ENCODE data around the gene COL24A1.

COL24A1 gene

GRCh38 chr1:86156566-86157455, at the start of gene COL24A1:
Gene COL24A1 (minus strand): TSS chr1:86156772. CDS start chr1:86156396, 376 bp downstream.
- DNase-seq (ENCODE audit: low read depth in 2 of 2): no peak

DNA sequence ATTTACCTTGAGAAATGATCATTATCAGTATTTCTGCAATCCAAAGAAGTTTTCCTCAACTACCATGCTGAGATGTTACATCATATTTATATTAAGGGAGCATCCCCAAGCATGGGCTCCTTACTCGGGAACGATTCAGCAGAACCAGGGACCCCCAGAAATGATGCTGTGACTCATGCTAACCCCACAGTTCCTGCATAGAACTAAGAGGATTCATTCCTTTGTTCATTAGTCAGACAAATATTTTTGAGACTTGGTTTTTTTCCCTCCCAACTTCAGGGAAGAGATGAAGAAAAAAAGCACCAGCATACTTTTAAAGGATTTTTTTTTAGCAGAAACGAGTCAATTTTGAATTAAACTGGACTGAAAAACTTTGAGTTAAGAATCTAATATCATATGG, 49.2 kb upstream of the COL24A1 start:
- no peak for DNase-seq (ENCODE audit: low read depth in 2 of 2)

- DNase-seq (ENCODE audit: low read depth in 2 of 2): no peak
These were observed 46.2 kb upstream of the COL24A1 start for GRCh38 chr1:86202552-86203340.

DNA sequence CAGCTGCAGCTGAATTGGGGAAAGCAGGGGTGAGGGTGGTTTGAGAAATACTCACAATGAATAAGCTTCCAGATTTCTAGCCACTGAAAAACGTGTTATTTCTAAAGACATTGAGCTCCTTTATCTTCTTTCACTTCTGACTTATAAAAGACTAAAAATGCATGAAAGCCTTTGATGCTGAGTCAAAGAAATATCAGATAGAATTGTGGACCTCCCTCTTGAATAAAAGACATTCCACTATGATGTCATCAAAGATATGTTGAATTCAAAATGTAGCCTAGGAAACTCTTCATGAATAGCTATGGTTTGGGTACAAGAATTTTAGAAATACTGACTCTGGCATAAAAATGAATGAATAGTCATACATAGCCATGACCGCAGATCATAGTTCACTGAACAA, 44.7 kb upstream of the COL24A1 start:
- DNase-seq (ENCODE audit: low read depth in 2 of 2): no peak

- no peak for DNase-seq (ENCODE audit: low read depth in 2 of 2)
These were observed 44.3 kb upstream of the COL24A1 start for GRCh38 chr1:86200901-86201300.

- DNase-seq (ENCODE audit: low read depth in 2 of 2): no peak
These were observed 40.8 kb upstream of the COL24A1 start for GRCh38 chr1:86197206-86197855.

GRCh38 chr1:86195281-86195680, 38.7 kb upstream of the COL24A1 start:
- DNase-seq (ENCODE audit: low read depth in 2 of 2): no peak

DNA sequence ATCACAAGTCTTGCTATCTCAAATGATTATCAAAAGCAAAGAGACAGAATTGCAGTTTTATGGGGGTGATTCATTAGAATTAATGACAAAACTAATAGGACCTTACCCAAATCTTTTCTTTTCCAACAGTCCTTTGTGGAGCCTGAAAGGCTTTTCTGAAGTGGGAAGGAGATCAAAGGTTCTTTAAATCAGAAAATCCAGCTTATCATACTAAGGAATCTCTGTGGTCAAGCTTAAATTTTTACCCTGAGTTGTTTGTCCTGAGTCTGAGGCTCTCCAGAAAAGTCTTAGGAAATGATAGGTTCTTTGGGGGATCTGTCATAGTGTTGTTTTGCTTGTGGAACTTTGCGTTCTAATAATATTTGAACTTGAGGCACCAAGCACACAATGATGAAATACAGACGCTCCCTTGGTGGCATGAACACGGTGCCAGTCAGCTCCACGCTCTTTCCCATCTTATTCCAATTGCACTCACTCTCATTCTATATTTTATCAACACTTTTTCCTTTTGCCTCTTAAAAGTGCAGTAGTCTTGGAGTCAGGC, 38.0 kb upstream of the COL24A1 start:
- no peak for DNase-seq (ENCODE audit: low read depth in 2 of 2)

DNA sequence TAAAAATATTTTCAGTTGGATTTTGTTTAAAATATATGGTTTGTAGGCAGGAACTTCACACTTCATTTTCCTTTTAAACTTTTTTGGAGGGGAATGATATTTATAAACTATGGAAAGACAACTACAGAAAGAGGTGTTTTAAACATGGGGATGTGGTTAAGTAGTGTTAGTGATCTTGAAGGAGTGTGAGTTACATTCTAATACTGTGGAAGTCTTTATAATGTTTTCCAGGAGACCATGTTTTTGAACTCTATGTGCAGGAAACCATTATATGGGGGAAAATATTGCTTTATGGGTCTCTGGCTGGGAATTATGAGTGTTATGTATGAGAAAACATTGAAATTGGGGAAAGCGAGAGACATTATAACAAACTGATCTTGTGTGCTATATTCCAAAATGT, 35.8 kb upstream of the COL24A1 start:
- no peak for DNase-seq (ENCODE audit: low read depth in 2 of 2)

DNA sequence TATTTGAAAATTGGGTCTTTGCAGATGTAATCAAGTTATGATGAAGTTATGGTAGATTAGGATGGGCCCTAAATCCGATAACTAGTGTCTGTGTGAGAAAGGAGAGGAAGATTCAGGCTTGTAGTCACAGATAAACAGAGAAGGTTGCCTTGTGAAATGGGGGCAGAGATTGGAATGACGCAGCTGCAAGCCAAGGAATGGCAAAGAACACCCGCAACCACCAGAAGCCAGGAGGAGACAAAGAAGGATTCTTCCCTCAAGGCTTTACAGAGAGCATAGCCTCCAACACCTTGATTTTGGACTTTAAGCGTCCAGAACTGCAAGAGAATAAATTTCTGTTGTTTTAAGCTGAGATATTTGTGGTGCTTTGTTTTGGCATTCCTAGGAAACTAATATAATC, 35.4 kb upstream of the COL24A1 start:
- no peak for DNase-seq (ENCODE audit: low read depth in 2 of 2)

GRCh38 chr1:86190873-86191272, 34.3 kb upstream of the COL24A1 start:
- no peak for DNase-seq (ENCODE audit: low read depth in 2 of 2)

DNA sequence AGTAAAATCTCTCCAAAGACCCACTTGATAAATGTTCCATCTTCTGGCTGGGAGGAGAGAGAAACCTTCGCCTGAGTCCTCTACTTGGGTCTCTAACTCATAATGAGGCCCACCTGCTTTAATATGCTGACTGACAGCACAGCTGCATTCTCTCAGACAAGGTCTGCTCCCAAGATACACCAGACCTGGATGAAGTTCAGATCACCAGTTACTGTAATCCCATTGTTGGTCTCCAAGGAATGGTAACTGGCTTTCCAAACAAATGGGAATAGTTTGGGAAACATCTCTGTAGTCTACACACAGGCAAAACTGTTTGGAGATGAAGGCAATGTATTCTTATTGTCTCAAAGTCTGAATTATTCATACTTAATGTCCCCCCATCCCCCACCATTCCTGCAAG, 27.9 kb upstream of the COL24A1 start:
- no peak for DNase-seq (ENCODE audit: low read depth in 2 of 2)

DNA sequence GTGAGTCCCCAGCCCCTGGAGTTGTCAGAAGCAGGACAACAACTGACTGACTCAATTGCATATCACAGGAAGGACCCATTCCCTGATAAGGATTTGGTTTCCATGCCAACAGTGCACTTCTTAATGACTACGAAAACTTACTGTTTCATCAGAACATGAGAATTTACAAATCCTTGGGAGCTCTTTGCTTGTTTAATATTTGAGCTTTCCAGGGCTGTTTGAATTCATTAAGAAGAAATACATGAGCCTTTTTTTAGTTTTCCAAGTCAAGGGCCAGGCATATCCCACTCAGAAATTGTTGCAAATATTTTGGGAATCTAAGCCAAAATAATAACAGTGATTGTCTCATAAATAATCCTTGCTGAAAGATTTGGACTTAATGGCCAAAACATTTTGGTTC, 27.2 kb upstream of the COL24A1 start:
- no peak for DNase-seq (ENCODE audit: low read depth in 2 of 2)

GRCh38 chr1:86176226-86176625, 19.7 kb upstream of the COL24A1 start:
- no peak for DNase-seq (ENCODE audit: low read depth in 2 of 2)

DNA sequence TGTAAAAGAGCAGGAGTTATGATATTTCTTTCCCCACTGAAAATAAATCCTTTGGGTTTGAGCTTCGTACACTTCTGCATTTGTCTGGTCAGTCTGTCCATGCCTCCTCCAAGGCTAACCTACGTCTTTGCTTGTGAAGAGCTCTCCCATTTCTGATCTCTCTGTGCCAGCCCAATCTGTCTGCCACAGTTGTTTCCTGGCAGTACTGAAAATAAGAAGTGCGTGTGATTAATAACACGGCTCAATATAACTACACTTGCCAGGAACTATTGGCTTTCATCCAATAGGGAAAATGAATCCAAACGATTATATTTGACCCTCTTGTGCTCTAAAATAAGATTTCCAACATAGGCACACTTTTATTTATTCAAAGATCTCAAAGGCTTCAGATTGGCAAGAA, 19.2 kb upstream of the COL24A1 start:
- DNase-seq (ENCODE audit: low read depth in 2 of 2): no peak

DNA sequence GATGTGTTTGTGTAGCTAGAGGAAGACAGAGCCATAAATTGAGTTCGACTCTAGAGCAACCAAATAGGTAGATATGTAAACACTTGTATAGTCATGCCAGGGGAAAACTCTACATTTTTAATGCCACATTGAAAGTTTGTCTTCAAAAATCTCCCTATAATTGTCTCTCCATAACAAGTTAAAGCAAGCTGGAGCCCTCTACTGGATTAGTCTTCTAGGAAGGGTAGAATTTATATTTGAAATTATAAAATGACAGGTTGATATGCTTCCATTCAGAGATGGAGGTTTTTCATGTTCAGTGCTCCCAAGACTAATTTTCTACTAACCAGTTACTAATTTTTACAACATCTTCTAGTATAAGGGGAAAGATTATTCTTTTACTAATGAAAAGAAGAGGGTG, 13.1 kb upstream of the COL24A1 start:
- no peak for DNase-seq (ENCODE audit: low read depth in 2 of 2)

DNA sequence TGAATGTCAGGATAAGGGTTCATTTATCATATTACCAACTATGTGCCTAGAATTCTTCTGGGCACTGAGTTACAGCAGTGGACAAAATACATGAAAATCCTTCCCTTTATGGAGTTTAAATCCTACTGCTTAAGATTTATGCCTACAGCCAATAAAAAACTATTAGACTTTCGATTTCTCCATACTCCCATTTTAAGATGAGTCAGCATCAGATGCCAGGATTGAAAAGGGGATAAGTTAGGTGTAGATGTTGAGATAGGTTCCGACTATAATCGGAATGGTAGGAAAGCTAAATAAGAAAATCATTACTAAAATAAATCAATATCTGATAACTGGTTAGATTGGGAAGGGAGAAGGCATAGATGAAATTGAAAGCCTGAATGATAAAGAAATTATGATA, 3.2 kb upstream of the COL24A1 start:
- DNase-seq (ENCODE audit: low read depth in 2 of 2): no peak

DNA sequence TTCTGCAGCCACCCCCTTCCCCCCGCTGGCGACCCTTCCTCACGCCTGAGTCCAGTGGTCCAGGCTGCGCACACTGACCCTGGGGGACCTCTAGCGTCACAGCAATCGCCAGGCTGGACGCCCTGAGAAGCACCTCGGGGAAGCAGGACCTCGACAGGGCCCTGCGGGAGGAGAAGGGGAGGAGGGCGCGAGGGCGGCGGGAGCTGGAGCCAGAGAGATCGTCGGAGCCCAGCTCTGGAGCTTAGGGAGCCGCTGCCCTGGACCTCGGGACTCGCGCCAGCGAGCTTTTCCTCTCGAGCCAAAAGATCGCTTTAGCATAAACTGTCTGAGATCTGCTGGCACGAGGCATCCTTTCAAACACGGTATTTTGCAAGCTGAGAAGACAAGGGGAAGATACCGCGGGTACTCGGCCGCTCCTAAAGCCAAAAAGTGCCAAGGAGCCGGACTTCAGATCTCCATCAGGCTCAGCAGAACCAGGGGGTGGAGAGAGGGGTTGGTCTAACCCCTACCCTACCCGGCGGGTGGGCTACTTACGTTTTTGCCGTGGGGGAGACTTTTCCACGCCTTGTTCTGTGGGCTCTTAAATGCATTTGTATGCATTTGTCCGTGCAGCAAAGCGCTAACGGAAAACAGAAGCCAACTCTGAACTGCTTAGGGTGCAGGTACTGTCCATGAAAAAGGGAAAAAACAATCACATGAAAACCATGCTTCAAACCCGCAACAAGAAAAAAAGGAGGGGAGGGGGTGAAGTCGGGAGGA, 586 bp downstream of the COL24A1 start:
- DNase-seq (ENCODE audit: low read depth in 2 of 2): no peak

DNA sequence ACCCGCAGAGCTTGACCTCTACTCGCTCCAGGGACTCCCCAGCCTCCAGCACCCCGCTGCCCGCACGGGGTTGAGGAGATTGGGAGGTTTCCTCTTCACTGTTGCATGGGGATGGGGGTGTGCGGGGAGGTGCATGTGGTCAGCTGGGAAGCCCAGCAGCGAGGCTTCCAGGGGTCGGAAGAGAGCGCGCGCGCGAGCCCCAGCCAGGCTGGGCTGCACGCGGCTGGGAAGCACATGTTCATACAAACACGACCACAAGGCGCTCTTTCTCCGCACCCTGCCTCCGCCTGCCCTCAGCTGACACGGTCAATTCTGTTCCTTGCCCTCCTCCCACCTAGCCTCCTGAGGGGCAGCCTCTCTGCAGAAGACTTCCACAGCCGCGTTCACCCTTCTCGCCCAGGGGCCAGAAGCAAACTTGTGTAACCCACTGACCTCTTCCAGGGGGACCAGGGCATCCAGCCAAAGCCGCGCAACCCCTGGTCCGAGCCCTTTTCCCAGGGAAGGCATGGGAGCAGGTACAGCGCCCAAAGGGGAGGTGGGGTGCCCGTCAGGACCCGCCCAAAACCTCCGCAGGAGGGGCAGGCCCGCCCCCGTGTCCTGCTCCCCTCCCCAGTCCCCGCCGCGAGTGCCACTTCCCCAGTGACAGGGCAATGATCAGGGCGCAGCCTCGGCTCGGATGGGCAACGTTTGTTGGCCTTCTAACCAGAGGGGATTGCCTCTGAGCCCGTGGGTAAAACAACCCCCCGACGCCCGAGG, 1.3 kb downstream of the COL24A1 start:
- DNase-seq (ENCODE audit: low read depth in 2 of 2): no peak

DNA sequence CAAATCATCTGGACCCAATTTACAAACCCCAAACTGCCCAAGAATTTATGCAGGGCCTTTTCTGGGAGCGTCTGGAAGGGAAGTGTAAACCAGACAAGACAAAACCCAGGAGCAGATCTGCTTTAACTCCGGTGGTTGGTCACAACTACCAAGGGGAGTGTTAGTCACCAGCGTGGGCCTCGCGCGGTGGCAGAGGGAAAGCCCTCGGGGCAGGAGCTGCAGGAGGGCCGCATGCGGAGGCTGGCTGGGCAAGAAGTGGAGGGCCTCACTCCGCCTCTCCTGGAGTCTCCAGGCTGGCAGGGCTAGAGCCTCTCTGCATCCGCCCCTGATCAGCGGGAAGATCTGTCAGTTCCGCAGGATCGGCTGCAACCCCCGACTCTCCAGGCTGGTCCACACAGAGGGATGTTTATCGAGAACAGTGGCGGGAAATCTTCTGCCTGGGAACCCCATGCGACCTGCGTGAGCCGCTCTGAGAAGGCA, 2.0 kb downstream of the COL24A1 start:
- no peak for DNase-seq (ENCODE audit: low read depth in 2 of 2)

- DNase-seq (ENCODE audit: low read depth in 2 of 2): no peak
These were observed 2.7 kb downstream of the COL24A1 start for GRCh38 chr1:86153836-86154235.
